Uterus (tissue), 4 donors: ENCODE measurements around the gene DLK1. TPM values are rescaled to one million over a fixed set of nuclear protein-coding genes. Genes with fewer than 3 reads are reported as not detected.

ENCODE experiments used
- DNase-seq, 2 donors: peaks; one replicate each; pipeline ENCODE4 v3.0.0-alpha.2; 2019 to 2020
- H3K27ac ChIP-seq, 2 donors: fragments of 200-600 bp; sonication (generic); 1 replicate in 1 of 2; 2 replicates in 1 of 2; pipeline ENCODE4 v1.5.1; 2016 to 2018
- H3K27me3 ChIP-seq, 2 donors: fragments of 200-600 bp; sonication (generic); one replicate each; pipeline ENCODE4 v1.5.1; 2018 to 2019; ENCODE audit warnings: control low read depth in 1 of 2
- H3K36me3 ChIP-seq, 2 donors: fragments of 200-600 bp; sonication (generic); one replicate each; pipeline ENCODE4 v1.5.1; 2019; ENCODE audit warnings: control low read depth in 1 of 2
- H3K4me1 ChIP-seq, 2 donors: fragments of 200-600 bp; sonication (generic); one replicate each; pipeline ENCODE4 v1.5.1; 2018 to 2019; ENCODE audit warnings: control low read depth in 1 of 2
- H3K4me3 ChIP-seq, 2 donors: fragments of 200-600 bp; sonication (generic); 1 replicate in 1 of 2; 2 replicates in 1 of 2; pipeline ENCODE4 v1.5.1; 2018 to 2019; ENCODE audit warnings: mild to moderate bottlenecking in 1 of 2
- H3K9me3 ChIP-seq, 2 donors: fragments of 200-600 bp; sonication (generic); one replicate each; pipeline ENCODE4 v1.5.1; 2019; ENCODE audit warnings: control low read depth in 1 of 2
- POLR2A ChIP-seq, 2 donors: fragments of 450-650 bp; IDR thresholded peaks; one replicate each; pipeline ENCODE4 v1.6.1; 2016; ENCODE audit warnings: antibody characterized with exemption in 2 of 2, mild to moderate bottlenecking in 1 of 2, moderate library complexity in 1 of 2
- intact Hi-C: fragments of 100-400 bp; cut with DNase I; formaldehyde crosslinking; loops from one replicate; pipeline ENCODE4 v1.15.1; 2023; ENCODE audit warnings: low total_unique reads
- total RNA-seq, 4 donors: library from RNA; depleted of rRNA in 3 of 4; stranded (reverse); fragments of >200 nt in 3 of 4; gene quantifications; one replicate each; pipeline versions ENCODE4 v1.1.0 to v1.2.4, GENCODE V29; 2014 to 2023
- TF ChIP-seq, protein P1 (sequence below), 4 experiments: fragments of 200-600 bp in 2 of 4; fragments of 450-650 bp in 2 of 4; sonication (generic) in 2 of 4; IDR thresholded peaks; one replicate each; pipeline ENCODE4 v1.5.1; 2016 to 2019; ENCODE audit warnings: antibody characterized with exemption in 4 of 4, mild to moderate bottlenecking in 2 of 4, moderate library complexity in 1 of 4
- donor health status: DM: yes; HTN: yes; CAD: no.

Gene DLK1
- total RNA-seq, 4 donors from 2014 or later = 2.2 to 41.1 TPM; not detected in 2

DNA sequence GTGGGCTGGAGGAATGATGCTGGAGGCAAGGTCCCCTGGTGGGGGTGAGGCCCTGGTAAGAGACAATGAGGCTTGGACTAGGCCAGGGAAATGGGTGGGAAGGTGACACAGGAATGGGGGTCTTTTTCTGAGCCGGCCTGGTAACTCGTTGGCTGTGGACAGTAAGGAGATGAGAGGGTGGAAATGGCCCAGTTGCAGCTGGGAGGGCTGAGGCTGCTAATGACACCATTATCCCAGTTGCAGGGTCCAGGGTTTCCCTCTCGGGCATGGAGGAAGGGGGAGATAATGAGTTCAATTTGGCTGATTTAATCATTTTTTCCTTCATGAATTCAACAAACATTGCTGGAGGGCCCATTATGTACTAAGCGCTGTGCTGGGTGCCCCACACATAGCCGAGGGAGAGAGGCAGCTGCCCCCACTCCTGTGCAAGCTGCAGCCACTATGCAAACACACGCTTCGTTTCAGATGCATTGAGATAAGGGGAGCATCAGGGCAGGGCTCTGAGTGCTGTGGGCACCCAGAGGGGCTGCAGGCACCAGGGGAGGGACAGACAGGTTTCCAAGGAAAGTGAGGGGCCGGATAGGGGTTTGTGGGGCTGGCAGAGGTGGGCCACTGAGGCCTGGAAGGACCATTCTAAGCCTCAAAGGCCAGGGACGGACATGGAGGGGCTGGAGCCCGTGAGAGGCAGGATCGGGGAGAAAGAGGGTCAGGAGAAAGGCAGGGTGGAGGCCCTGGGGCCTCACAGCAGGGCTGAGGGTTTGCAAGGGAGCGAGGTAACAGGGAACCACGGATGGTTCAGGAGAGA, 56.0 kb downstream of the DLK1 start:
- intact Hi-C loops = no loop called here
- DNase-seq = peak in 1 of 2 donors; percentile 1
- no peak overlapping the region for H3K4me3 ChIP-seq
- H3K36me3 ChIP-seq = no peaks in the 10 kb centered on the region
- H3K4me1 ChIP-seq = no peaks in the 10 kb centered on the region
- H3K9me3 ChIP-seq = no peaks in the 10 kb centered on the region
- H3K27ac ChIP-seq = no peak overlapping the region
- TF ChIP-seq, protein P1, sequence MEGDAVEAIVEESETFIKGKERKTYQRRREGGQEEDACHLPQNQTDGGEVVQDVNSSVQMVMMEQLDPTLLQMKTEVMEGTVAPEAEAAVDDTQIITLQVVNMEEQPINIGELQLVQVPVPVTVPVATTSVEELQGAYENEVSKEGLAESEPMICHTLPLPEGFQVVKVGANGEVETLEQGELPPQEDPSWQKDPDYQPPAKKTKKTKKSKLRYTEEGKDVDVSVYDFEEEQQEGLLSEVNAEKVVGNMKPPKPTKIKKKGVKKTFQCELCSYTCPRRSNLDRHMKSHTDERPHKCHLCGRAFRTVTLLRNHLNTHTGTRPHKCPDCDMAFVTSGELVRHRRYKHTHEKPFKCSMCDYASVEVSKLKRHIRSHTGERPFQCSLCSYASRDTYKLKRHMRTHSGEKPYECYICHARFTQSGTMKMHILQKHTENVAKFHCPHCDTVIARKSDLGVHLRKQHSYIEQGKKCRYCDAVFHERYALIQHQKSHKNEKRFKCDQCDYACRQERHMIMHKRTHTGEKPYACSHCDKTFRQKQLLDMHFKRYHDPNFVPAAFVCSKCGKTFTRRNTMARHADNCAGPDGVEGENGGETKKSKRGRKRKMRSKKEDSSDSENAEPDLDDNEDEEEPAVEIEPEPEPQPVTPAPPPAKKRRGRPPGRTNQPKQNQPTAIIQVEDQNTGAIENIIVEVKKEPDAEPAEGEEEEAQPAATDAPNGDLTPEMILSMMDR (IDR thresholded peaks at IDR 0.05) = no peak
- no peak for TF ChIP-seq POLR2A (IDR thresholded peaks at IDR 0.05)
- H3K27me3 ChIP-seq = no peaks in the 10 kb centered on the region

- no peaks in the 10 kb centered on the region for H3K9me3 ChIP-seq
- H3K27me3 ChIP-seq = no peaks in the 10 kb centered on the region
- no peak overlapping the region for H3K4me3 ChIP-seq
- H3K27ac ChIP-seq = no peak overlapping the region
- H3K4me1 ChIP-seq = no peaks in the 10 kb centered on the region
- TF ChIP-seq, protein P1 (IDR thresholded peaks at IDR 0.05) = no peak
- TF ChIP-seq POLR2A (IDR thresholded peaks at IDR 0.05) = no peak
- no peak for DNase-seq
- no peaks in the 10 kb centered on the region for H3K36me3 ChIP-seq
- intact Hi-C loops = no loop called here
Measured at GRCh38 chr14:100783630-100784370, 57.1 kb downstream of the DLK1 start.

GRCh38 chr14:100784523-100785337, 58.0 kb downstream of the DLK1 start:
- Histone ChIP-seq H3K27ac (no peak overlapping the region), H3K4me1 (no peaks in the 10 kb centered on the region), H3K27me3 (no peaks in the 10 kb centered on the region), H3K4me3 (no peak overlapping the region), H3K9me3 (no peaks in the 10 kb centered on the region), H3K36me3 (no peaks in the 10 kb centered on the region)
- intact Hi-C loops = no loop called here
- TF ChIP-seq POLR2A (IDR thresholded peaks at IDR 0.05) = no peak
- TF ChIP-seq, protein P1 (IDR thresholded peaks at IDR 0.05) = no peak
- DNase-seq = no peak

- no peak overlapping the region for H3K4me3 ChIP-seq
- H3K27me3 ChIP-seq = no peaks in the 10 kb centered on the region
- no peak overlapping the region for H3K27ac ChIP-seq
- DNase-seq = no peak
- H3K9me3 ChIP-seq = no peaks in the 10 kb centered on the region
- TF ChIP-seq POLR2A (IDR thresholded peaks at IDR 0.05) = no peak
- TF ChIP-seq, protein P1 (IDR thresholded peaks at IDR 0.05) = no peak
- intact Hi-C loops = no loop called here
- H3K36me3 ChIP-seq = no peaks in the 10 kb centered on the region
- H3K4me1 ChIP-seq = no peaks in the 10 kb centered on the region
Measured at GRCh38 chr14:100785338-100785615, 58.6 kb downstream of the DLK1 start.
